Measurements from ENCODE around the gene GUCA1A.
"Not testable (repeated sequence)": the region's sequence is repeated elsewhere in the genome, so short reads cannot be mapped to it uniquely, and the experiment has no call there.

GUCA1A gene

GRCh38 chr6:42197555-42198362 lies 24.6 kb downstream of the GUCA1A start:
- TF ChIP-seq CTCF (IDR thresholded peaks at IDR 0.05; ENCODE audit: low read length, missing control alignments), result no peak
- DNase-seq (ENCODE audit: low read depth), result peak; percentile 89
- H3K4me3 ChIP-seq (replicated peaks; ENCODE audit: low read depth, low read length), result no peak overlapping the region

GRCh38 chr6:42199106-42199981 lies 26.2 kb downstream of the GUCA1A start:
- TF ChIP-seq CTCF (IDR thresholded peaks at IDR 0.05; ENCODE audit: low read length, missing control alignments), result no peak

GRCh38 chr6:42200035-42200434 lies 26.9 kb downstream of the GUCA1A start:
- TF ChIP-seq CTCF (IDR thresholded peaks at IDR 0.05; ENCODE audit: low read length, missing control alignments), result no peak
- no peak overlapping the region for H3K4me3 ChIP-seq (replicated peaks; ENCODE audit: low read depth, low read length)
- peak; percentile 91 for DNase-seq (ENCODE audit: low read depth)

More at GRCh38 chr6:42199106-42199981, 26.2 kb downstream of the GUCA1A start:
- DNase-seq (ENCODE audit: low read depth), result peak; percentile 76
- H3K4me3 ChIP-seq (replicated peaks; ENCODE audit: low read depth, low read length), result no peak overlapping the region

DNA sequence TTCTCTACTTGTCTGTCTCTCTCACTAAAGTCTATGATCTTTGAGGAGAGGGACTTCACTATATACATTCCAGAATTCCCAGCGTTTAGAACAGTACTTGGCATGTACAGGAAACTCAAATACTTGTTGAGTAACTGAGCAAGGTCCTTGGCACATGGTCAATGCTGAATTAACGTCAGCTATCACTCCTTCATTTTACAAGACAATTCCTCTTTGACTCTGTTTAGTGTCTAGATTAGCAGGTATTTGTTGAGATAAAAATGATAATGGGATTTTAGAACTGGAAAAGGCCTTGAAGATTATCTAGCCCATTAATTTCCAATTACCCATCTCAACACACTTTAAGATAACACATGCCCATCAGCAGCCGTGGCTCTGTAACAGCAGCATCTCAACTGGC lies 28.2 kb downstream of the GUCA1A start:
- peak; percentile 59 for DNase-seq (ENCODE audit: low read depth)
- TF ChIP-seq CTCF (IDR thresholded peaks at IDR 0.05; ENCODE audit: low read length, missing control alignments), result no peak
- no peak overlapping the region for H3K4me3 ChIP-seq (replicated peaks; ENCODE audit: low read depth, low read length)

- not testable (repeated sequence) for DNase-seq (ENCODE audit: low read depth); H3K4me3 ChIP-seq (replicated peaks; ENCODE audit: low read depth, low read length)
Observed at GRCh38 chr6:42202131-42202915, 29.2 kb downstream of the GUCA1A start.

DNA sequence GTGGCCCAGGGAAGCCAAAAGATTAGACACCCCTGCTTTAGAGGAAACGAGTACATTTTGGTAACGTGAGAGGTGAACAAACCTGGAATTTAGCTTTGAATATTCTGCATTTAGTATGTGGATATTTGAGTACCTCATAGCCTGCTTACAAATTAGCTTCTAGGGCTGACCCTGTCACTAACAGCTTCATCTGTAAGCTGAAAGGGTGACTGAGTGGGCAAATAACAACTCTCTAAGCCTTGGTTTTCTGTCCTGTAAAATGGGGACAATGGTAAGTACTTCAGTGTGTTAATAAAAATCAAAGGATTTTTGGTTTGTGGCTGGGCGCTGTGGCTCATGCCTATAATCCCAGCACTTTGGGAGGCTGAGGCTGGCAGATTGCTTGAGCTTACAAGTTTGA lies 30.0 kb downstream of the GUCA1A start:
- no peak overlapping the region for H3K4me3 ChIP-seq (replicated peaks; ENCODE audit: low read depth, low read length)
- DNase-seq (ENCODE audit: low read depth), result no peak
- TF ChIP-seq CTCF (IDR thresholded peaks at IDR 0.05; ENCODE audit: low read length, missing control alignments), result no peak
